ENCODE data around the gene TMEM144.

TMEM144 gene

GRCh38 chr4:158238575-158238974 lies 28.3 kb downstream of the TMEM144 start:
- H3K18ac ChIP-seq (ENCODE audit: low read length), result no peak overlapping the region
- no CpG with 5 or more reads among the region's 1 CpG for WGBS, 2 donors (ENCODE audit: extremely low coverage in 2 of 2, insufficient read length in 2 of 2, insufficient replicate concordance in 1 of 2)
- no peaks in the 10 kb centered on the region for H3K27me3 ChIP-seq (ENCODE audit: control insufficient read depth in 3 of 3, insufficient read depth in 3 of 3, low read depth in 1 of 3, low read length in 3 of 3)
- H3K14ac ChIP-seq (ENCODE audit: low read length), result no peak overlapping the region
- H4K91ac ChIP-seq (ENCODE audit: low read depth, low read length, poor library complexity), result no peak overlapping the region
- no peaks in the 10 kb centered on the region for H3K9me3 ChIP-seq (replicated peaks in 1 of 2; ENCODE audit: control insufficient read depth in 2 of 2, insufficient read depth in 1 of 2, low read depth in 1 of 2, low read length in 2 of 2)
- H2AK5ac ChIP-seq (ENCODE audit: low read depth, low read length), result no peak overlapping the region
- H2BK120ac ChIP-seq (ENCODE audit: low read depth, low read length), result no peak overlapping the region
- no peak overlapping the region for H2BK12ac ChIP-seq (ENCODE audit: low read length)
- H3K9ac ChIP-seq (ENCODE audit: low read depth, low read length, poor library complexity), result no peak overlapping the region
- no peak overlapping the region for H2BK5ac ChIP-seq (ENCODE audit: low read length)
- no peaks in the 10 kb centered on the region for H3K79me1 ChIP-seq (ENCODE audit: low read depth, low read length)
- DNase-seq (ENCODE audit: low spot score), result no peak
- H3K4me1 ChIP-seq (ENCODE audit: control insufficient read depth in 2 of 2, insufficient read depth in 1 of 2, low read depth in 1 of 2, low read length in 2 of 2), result no peaks in the 10 kb centered on the region
- no peak overlapping the region for H2BK15ac ChIP-seq (ENCODE audit: low read length)
- no peak overlapping the region for H3K4me3 ChIP-seq (ENCODE audit: low read length in 2 of 2)
- H3K27ac ChIP-seq (replicated peaks; ENCODE audit: low read length), result no peak overlapping the region
- H4K8ac ChIP-seq (ENCODE audit: low read depth, low read length), result no peak overlapping the region
- no peak overlapping the region for H3K23ac ChIP-seq (ENCODE audit: low read depth, low read length, poor library complexity)
- H3K36me3 ChIP-seq (replicated peaks in 1 of 2; ENCODE audit: control insufficient read depth in 2 of 2, insufficient read depth in 2 of 2, low read length in 2 of 2), result no peaks in the 10 kb centered on the region
- H2AFZ ChIP-seq (ENCODE audit: low read length), result no peak overlapping the region
- H3K4ac ChIP-seq (ENCODE audit: low read length), result no peak overlapping the region
- no peak overlapping the region for H3K4me2 ChIP-seq (ENCODE audit: insufficient read depth, low read length, poor library complexity, severe bottlenecking)

- no peak overlapping the region for H3K4me2 ChIP-seq (ENCODE audit: insufficient read depth, low read length, poor library complexity, severe bottlenecking)
- no peak overlapping the region for H3K14ac ChIP-seq (ENCODE audit: low read length)
- H2AK5ac ChIP-seq (ENCODE audit: low read depth, low read length), result no peak overlapping the region
- H3K27me3 ChIP-seq (ENCODE audit: control insufficient read depth in 3 of 3, insufficient read depth in 3 of 3, low read depth in 1 of 3, low read length in 3 of 3), result no peaks in the 10 kb centered on the region
- H2BK15ac ChIP-seq (ENCODE audit: low read length), result no peak overlapping the region
- H2BK5ac ChIP-seq (ENCODE audit: low read length), result no peak overlapping the region
- no peak for DNase-seq (ENCODE audit: low spot score)
- H3K4me1 ChIP-seq (ENCODE audit: control insufficient read depth in 2 of 2, insufficient read depth in 1 of 2, low read depth in 1 of 2, low read length in 2 of 2), result no peaks in the 10 kb centered on the region
- no peak overlapping the region for H3K9ac ChIP-seq (ENCODE audit: low read depth, low read length, poor library complexity)
- no CpG with 5 or more reads among the region's 2 CpGs for WGBS, 2 donors (ENCODE audit: extremely low coverage in 2 of 2, insufficient read length in 2 of 2, insufficient replicate concordance in 1 of 2)
- no peak overlapping the region for H3K4me3 ChIP-seq (ENCODE audit: low read length in 2 of 2)
- no peaks in the 10 kb centered on the region for H3K36me3 ChIP-seq (replicated peaks in 1 of 2; ENCODE audit: control insufficient read depth in 2 of 2, insufficient read depth in 2 of 2, low read length in 2 of 2)
- no peak overlapping the region for H2AFZ ChIP-seq (ENCODE audit: low read length)
- no peak overlapping the region for H3K18ac ChIP-seq (ENCODE audit: low read length)
- no peak overlapping the region for H3K27ac ChIP-seq (replicated peaks; ENCODE audit: low read length)
- H3K4ac ChIP-seq (ENCODE audit: low read length), result no peak overlapping the region
- no peaks in the 10 kb centered on the region for H3K79me1 ChIP-seq (ENCODE audit: low read depth, low read length)
- H3K9me3 ChIP-seq (replicated peaks in 1 of 2; ENCODE audit: control insufficient read depth in 2 of 2, insufficient read depth in 1 of 2, low read depth in 1 of 2, low read length in 2 of 2), result no peaks in the 10 kb centered on the region
- H4K8ac ChIP-seq (ENCODE audit: low read depth, low read length), result no peak overlapping the region
- H2BK120ac ChIP-seq (ENCODE audit: low read depth, low read length), result no peak overlapping the region
- no peak overlapping the region for H4K91ac ChIP-seq (ENCODE audit: low read depth, low read length, poor library complexity)
- H3K23ac ChIP-seq (ENCODE audit: low read depth, low read length, poor library complexity), result no peak overlapping the region
- H2BK12ac ChIP-seq (ENCODE audit: low read length), result no peak overlapping the region
Observed at GRCh38 chr4:158239196-158239595, 28.9 kb downstream of the TMEM144 start.

GRCh38 chr4:158243071-158243470 lies 32.8 kb downstream of the TMEM144 start:
- no peak overlapping the region for H2BK5ac ChIP-seq (ENCODE audit: low read length)
- no peak overlapping the region for H2BK12ac ChIP-seq (ENCODE audit: low read length)
- no peak overlapping the region for H2BK15ac ChIP-seq (ENCODE audit: low read length)
- no peak overlapping the region for H3K9ac ChIP-seq (ENCODE audit: low read depth, low read length, poor library complexity)
- no peak overlapping the region for H3K4me3 ChIP-seq (ENCODE audit: low read length in 2 of 2)
- H3K4ac ChIP-seq (ENCODE audit: low read length), result no peak overlapping the region
- no peaks in the 10 kb centered on the region for H3K27me3 ChIP-seq (ENCODE audit: control insufficient read depth in 3 of 3, insufficient read depth in 3 of 3, low read depth in 1 of 3, low read length in 3 of 3)
- DNase-seq (ENCODE audit: low spot score), result no peak
- H3K4me2 ChIP-seq (ENCODE audit: insufficient read depth, low read length, poor library complexity, severe bottlenecking), result no peak overlapping the region
- H3K9me3 ChIP-seq (replicated peaks in 1 of 2; ENCODE audit: control insufficient read depth in 2 of 2, insufficient read depth in 1 of 2, low read depth in 1 of 2, low read length in 2 of 2), result no peaks in the 10 kb centered on the region
- no peak overlapping the region for H3K27ac ChIP-seq (replicated peaks; ENCODE audit: low read length)
- no peak overlapping the region for H3K14ac ChIP-seq (ENCODE audit: low read length)
- H3K23ac ChIP-seq (ENCODE audit: low read depth, low read length, poor library complexity), result no peak overlapping the region
- no peak overlapping the region for H4K8ac ChIP-seq (ENCODE audit: low read depth, low read length)
- no peak overlapping the region for H2AK5ac ChIP-seq (ENCODE audit: low read depth, low read length)
- no peaks in the 10 kb centered on the region for H3K4me1 ChIP-seq (ENCODE audit: control insufficient read depth in 2 of 2, insufficient read depth in 1 of 2, low read depth in 1 of 2, low read length in 2 of 2)
- H3K18ac ChIP-seq (ENCODE audit: low read length), result no peak overlapping the region
- H4K91ac ChIP-seq (ENCODE audit: low read depth, low read length, poor library complexity), result no peak overlapping the region
- H2AFZ ChIP-seq (ENCODE audit: low read length), result no peak overlapping the region
- H3K79me1 ChIP-seq (ENCODE audit: low read depth, low read length), result no peaks in the 10 kb centered on the region
- no peak overlapping the region for H2BK120ac ChIP-seq (ENCODE audit: low read depth, low read length)
- H3K36me3 ChIP-seq (replicated peaks in 1 of 2; ENCODE audit: control insufficient read depth in 2 of 2, insufficient read depth in 2 of 2, low read length in 2 of 2), result no peaks in the 10 kb centered on the region

- H3K27ac ChIP-seq (replicated peaks; ENCODE audit: low read length), result no peak overlapping the region
- H2AK5ac ChIP-seq (ENCODE audit: low read depth, low read length), result no peak overlapping the region
Observed at GRCh38 chr4:158250321-158250720, 40.0 kb downstream of the TMEM144 start.

More at GRCh38 chr4:158250321-158250720, 40.0 kb downstream of the TMEM144 start:
- no peaks in the 10 kb centered on the region for H3K36me3 ChIP-seq (replicated peaks in 1 of 2; ENCODE audit: control insufficient read depth in 2 of 2, insufficient read depth in 2 of 2, low read length in 2 of 2)
- H3K4ac ChIP-seq (ENCODE audit: low read length), result no peak overlapping the region
- H4K8ac ChIP-seq (ENCODE audit: low read depth, low read length), result no peak overlapping the region
- no peak overlapping the region for H3K4me2 ChIP-seq (ENCODE audit: insufficient read depth, low read length, poor library complexity, severe bottlenecking)
- H4K91ac ChIP-seq (ENCODE audit: low read depth, low read length, poor library complexity), result no peak overlapping the region
- no peak overlapping the region for H3K14ac ChIP-seq (ENCODE audit: low read length)
- WGBS, 2 donors (ENCODE audit: extremely low coverage in 2 of 2, insufficient read length in 2 of 2, insufficient replicate concordance in 1 of 2), result no CpG with 5 or more reads among the region's 2 CpGs
- no peak for DNase-seq (ENCODE audit: low spot score)
- no peak overlapping the region for H3K23ac ChIP-seq (ENCODE audit: low read depth, low read length, poor library complexity)
- no peaks in the 10 kb centered on the region for H3K9me3 ChIP-seq (replicated peaks in 1 of 2; ENCODE audit: control insufficient read depth in 2 of 2, insufficient read depth in 1 of 2, low read depth in 1 of 2, low read length in 2 of 2)
- H2AFZ ChIP-seq (ENCODE audit: low read length), result no peak overlapping the region
- H3K27me3 ChIP-seq (ENCODE audit: control insufficient read depth in 3 of 3, insufficient read depth in 3 of 3, low read depth in 1 of 3, low read length in 3 of 3), result no peaks in the 10 kb centered on the region
- H2BK15ac ChIP-seq (ENCODE audit: low read length), result no peak overlapping the region
- no peaks in the 10 kb centered on the region for H3K4me1 ChIP-seq (ENCODE audit: control insufficient read depth in 2 of 2, insufficient read depth in 1 of 2, low read depth in 1 of 2, low read length in 2 of 2)
- no peak overlapping the region for H3K4me3 ChIP-seq (ENCODE audit: low read length in 2 of 2)
- H2BK120ac ChIP-seq (ENCODE audit: low read depth, low read length), result no peak overlapping the region
- H3K79me1 ChIP-seq (ENCODE audit: low read depth, low read length), result no peaks in the 10 kb centered on the region
- H2BK12ac ChIP-seq (ENCODE audit: low read length), result no peak overlapping the region
- no peak overlapping the region for H2BK5ac ChIP-seq (ENCODE audit: low read length)
- H3K18ac ChIP-seq (ENCODE audit: low read length), result no peak overlapping the region
- H3K9ac ChIP-seq (ENCODE audit: low read depth, low read length, poor library complexity), result no peak overlapping the region

Measured in neuronal stem cell (in vitro differentiated cells).